ENCODE data around the gene OCIAD2. TPM values are rescaled to one million over a fixed set of nuclear protein-coding genes. Genes with fewer than 3 reads are reported as not detected.
"Not testable (repeated sequence)": the region's sequence is repeated elsewhere in the genome, so short reads cannot be mapped to it uniquely, and the experiment has no call there.

Gene OCIAD2
- polyA plus RNA-seq, 12 donors = 23.1 to 35.4 (median 28.7) TPM; not detected in 1

GRCh38 chr4:48910511-48910910 is 3.9 kb upstream of the OCIAD2 start:
- no peak for DNase-seq

GRCh38 chr4:48909697-48910096 is 3.1 kb upstream of the OCIAD2 start:
- DNase-seq = no peak

- DNase-seq = no peak
Observed at GRCh38 chr4:48908687-48909086, 2.1 kb upstream of the OCIAD2 start.

- no peak for DNase-seq
Observed at GRCh38 chr4:48907706-48908477, 1.3 kb upstream of the OCIAD2 start.

GRCh38 chr4:48905363-48906015 is 1.1 kb downstream of the OCIAD2 start:
- no peak for DNase-seq

GRCh38 chr4:48904541-48905142 is 1.9 kb downstream of the OCIAD2 start:
- no peak for DNase-seq

- no peak for DNase-seq
Observed at GRCh38 chr4:48904101-48904500, 2.5 kb downstream of the OCIAD2 start.

GRCh38 chr4:48902266-48902665 is 4.3 kb downstream of the OCIAD2 start:
- DNase-seq = no peak

GRCh38 chr4:48901196-48901595 is 5.4 kb downstream of the OCIAD2 start:
- DNase-seq = no peak

- DNase-seq = no peak
Observed at GRCh38 chr4:48899950-48900349, 6.6 kb downstream of the OCIAD2 start.

- no peak for DNase-seq
Observed at GRCh38 chr4:48899432-48899749, 7.2 kb downstream of the OCIAD2 start.

- no peak for DNase-seq
Observed at GRCh38 chr4:48898733-48899431, 7.7 kb downstream of the OCIAD2 start.

GRCh38 chr4:48896845-48897244 is 9.7 kb downstream of the OCIAD2 start:
- DNase-seq = no peak

- no peak for DNase-seq
Observed at GRCh38 chr4:48891028-48891619, 15.4 kb downstream of the OCIAD2 start.

- DNase-seq = not testable (repeated sequence)
Observed at GRCh38 chr4:48889750-48890149, 16.8 kb downstream of the OCIAD2 start.

GRCh38 chr4:48881646-48882045 is 24.9 kb downstream of the OCIAD2 start:
- DNase-seq = not testable (repeated sequence)

- no peak for DNase-seq
Observed at GRCh38 chr4:48879561-48880442, 26.8 kb downstream of the OCIAD2 start.

GRCh38 chr4:48877827-48878535 is 28.6 kb downstream of the OCIAD2 start:
- DNase-seq = no peak

GRCh38 chr4:48864696-48865095 is 41.9 kb downstream of the OCIAD2 start:
- not testable (repeated sequence) for DNase-seq

- no peak for DNase-seq
Observed at GRCh38 chr4:48863728-48864127, 42.8 kb downstream of the OCIAD2 start.
